Fibroblast of lung (primary cell): Measurements from ENCODE around the gene ABHD13. TPM values are rescaled to one million over a fixed set of nuclear protein-coding genes. Genes with fewer than 3 reads are reported as not detected.
"Not testable (repeated sequence)": the region's sequence is repeated elsewhere in the genome, so short reads cannot be mapped to it uniquely, and the experiment has no call there.

ENCODE experiments used
- DNase-seq, 2 donors: peaks; one replicate each; pipeline versions ENCODE4 v3.0.0 to v3.0.0-alpha.2; 2010; ENCODE audit warnings: low read depth in 2 of 2
- H2AFZ ChIP-seq: 2 replicates; pipeline ENCODE4 v1.5.1; 2012; ENCODE audit warnings: low read length, control low read depth, inconsistent platforms
- H3K27ac ChIP-seq: 2 replicates; pipeline ENCODE4 v1.5.1; 2011; ENCODE audit warnings: low read length, control low read depth; ENCODE audit not compliant: insufficient read depth
- H3K27me3 ChIP-seq: 2 replicates; pipeline ENCODE4 v1.5.1; 2011; ENCODE audit warnings: mild to moderate bottlenecking, low read length; ENCODE audit not compliant: control insufficient read depth, insufficient read depth
- H3K36me3 ChIP-seq: 2 replicates; pipeline ENCODE4 v1.5.1; 2011; ENCODE audit warnings: low read length; ENCODE audit not compliant: control insufficient read depth, insufficient read depth
- H3K4me1 ChIP-seq: 2 replicates; pipeline ENCODE4 v1.5.1; 2011; ENCODE audit warnings: low read length; ENCODE audit not compliant: control insufficient read depth, insufficient read depth; ENCODE audit errors: extremely low read depth
- H3K4me2 ChIP-seq: 2 replicates; pipeline ENCODE4 v1.5.1; 2011; ENCODE audit warnings: low read length, control low read depth; ENCODE audit not compliant: insufficient read depth; ENCODE audit errors: extremely low read depth
- H3K4me3 ChIP-seq, 4 experiments: fragments of 200-600 bp in 1 of 4; sonication (generic) in 1 of 4; replicated peaks in 1 of 4; 2 replicates each; pipeline ENCODE4 v1.5.1; 2011 to 2016; ENCODE audit warnings: low read length in 4 of 4, low read depth in 3 of 4, mild to moderate bottlenecking in 3 of 4, control low read depth in 2 of 4, inconsistent platforms in 1 of 4, mixed read lengths in 1 of 4; ENCODE audit not compliant: insufficient read depth in 1 of 4; ENCODE audit errors: control extremely low read depth in 1 of 4
- H3K79me2 ChIP-seq: 2 replicates; pipeline ENCODE4 v1.5.1; 2012; ENCODE audit warnings: mild to moderate bottlenecking, low read length, inconsistent platforms; ENCODE audit not compliant: control insufficient read depth, insufficient read depth
- H3K9ac ChIP-seq: 2 replicates; pipeline ENCODE4 v1.5.1; 2011; ENCODE audit warnings: mild to moderate bottlenecking, low read length, control low read depth; ENCODE audit not compliant: insufficient read depth
- H3K9me3 ChIP-seq: 2 replicates; pipeline ENCODE4 v1.5.1; 2012; ENCODE audit warnings: low read depth, low read length; ENCODE audit not compliant: control insufficient read depth, insufficient read depth
- H4K20me1 ChIP-seq: 2 replicates; pipeline ENCODE4 v1.5.1; 2011; ENCODE audit warnings: low read length; ENCODE audit not compliant: control insufficient read depth, insufficient read depth; ENCODE audit errors: extremely low read depth
- EZH2 ChIP-seq: IDR thresholded peaks from 2 replicates; pipeline ENCODE4 v1.5.1; 2012; ENCODE audit warnings: low read length, control low read depth, mild to moderate bottlenecking; ENCODE audit errors: missing control alignments
- polyA plus RNA-seq, 2 donors: library from polyadenylated mRNA; depleted of rRNA in 1 of 2; stranded (reverse) in 1 of 2; unstranded in 1 of 2; fragments of >200 nt; gene quantifications; 2 replicates each; pipeline ENCODE4 v1.2.1, GENCODE V29; 2011 to 2012; ENCODE audit warnings: missing spikeins in 1 of 2
- total RNA-seq: library from RNA; depleted of rRNA; stranded (reverse); fragments of >200 nt; gene quantifications from 2 replicates; pipeline ENCODE4 v1.2.1, GENCODE V29; 2014
- TF ChIP-seq, protein P1 (sequence below), 2 donors: IDR thresholded peaks in 1 of 2; conservative IDR thresholded peaks in 1 of 2; 1 replicate in 1 of 2; 2 replicates in 1 of 2; pipeline ENCODE4 v1.5.1; 2011 to 2012; ENCODE audit warnings: low read length in 2 of 2, control low read depth in 1 of 2, inconsistent platforms in 1 of 2, low read depth in 1 of 2, mild to moderate bottlenecking in 1 of 2

The ABHD13 gene
- total and polyA plus RNA-seq, 2 donors (not counting 1 experiment from before 2014, with no cell fraction given) = 7.1 to 9.7 TPM

DNA sequence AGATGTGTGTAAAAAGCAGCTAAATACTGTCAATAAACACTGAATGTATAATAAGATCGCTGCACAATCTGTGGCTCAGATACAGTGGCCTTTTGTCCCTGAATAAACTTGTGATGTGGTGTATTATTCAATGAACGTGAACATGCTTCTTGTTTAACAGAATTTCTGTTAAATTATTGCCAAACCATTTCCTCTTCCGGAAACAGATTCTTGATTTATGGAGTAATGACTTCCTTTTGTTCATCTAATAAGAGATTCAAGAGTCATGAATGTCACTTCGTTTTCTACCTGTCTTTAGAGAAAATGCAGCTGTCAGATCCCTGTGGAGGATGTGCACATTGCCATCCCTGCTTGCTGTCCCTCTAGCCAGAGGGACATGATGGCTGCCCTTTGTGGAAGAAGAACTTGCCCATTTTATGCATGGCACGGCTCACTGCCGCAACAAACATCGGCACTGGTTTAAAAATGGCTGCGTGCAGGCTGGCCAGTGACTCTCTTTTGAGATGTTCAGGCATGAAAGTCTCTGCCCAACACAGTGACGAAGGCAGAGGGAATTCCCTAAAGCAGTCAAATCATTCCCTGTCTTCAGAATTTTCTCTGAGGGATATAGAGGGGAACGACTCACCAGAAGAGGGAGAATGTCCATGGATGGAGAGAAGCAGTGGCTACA lies 48.3 kb downstream of the ABHD13 start:
- no peak overlapping the region for H3K4me2 ChIP-seq
- no peak overlapping the region for H2AFZ ChIP-seq
- no peak overlapping the region for H3K27ac ChIP-seq
- H3K4me1 ChIP-seq = peaks cover 2% of the 10 kb centered on the region
- H3K9ac ChIP-seq = no peak overlapping the region
- H3K9me3 ChIP-seq = no peaks in the 10 kb centered on the region
- no peaks in the 10 kb centered on the region for H3K27me3 ChIP-seq
- no peak for DNase-seq
- H4K20me1 ChIP-seq = no peaks in the 10 kb centered on the region
- no peaks in the 10 kb centered on the region for H3K36me3 ChIP-seq
- TF ChIP-seq, protein P1, sequence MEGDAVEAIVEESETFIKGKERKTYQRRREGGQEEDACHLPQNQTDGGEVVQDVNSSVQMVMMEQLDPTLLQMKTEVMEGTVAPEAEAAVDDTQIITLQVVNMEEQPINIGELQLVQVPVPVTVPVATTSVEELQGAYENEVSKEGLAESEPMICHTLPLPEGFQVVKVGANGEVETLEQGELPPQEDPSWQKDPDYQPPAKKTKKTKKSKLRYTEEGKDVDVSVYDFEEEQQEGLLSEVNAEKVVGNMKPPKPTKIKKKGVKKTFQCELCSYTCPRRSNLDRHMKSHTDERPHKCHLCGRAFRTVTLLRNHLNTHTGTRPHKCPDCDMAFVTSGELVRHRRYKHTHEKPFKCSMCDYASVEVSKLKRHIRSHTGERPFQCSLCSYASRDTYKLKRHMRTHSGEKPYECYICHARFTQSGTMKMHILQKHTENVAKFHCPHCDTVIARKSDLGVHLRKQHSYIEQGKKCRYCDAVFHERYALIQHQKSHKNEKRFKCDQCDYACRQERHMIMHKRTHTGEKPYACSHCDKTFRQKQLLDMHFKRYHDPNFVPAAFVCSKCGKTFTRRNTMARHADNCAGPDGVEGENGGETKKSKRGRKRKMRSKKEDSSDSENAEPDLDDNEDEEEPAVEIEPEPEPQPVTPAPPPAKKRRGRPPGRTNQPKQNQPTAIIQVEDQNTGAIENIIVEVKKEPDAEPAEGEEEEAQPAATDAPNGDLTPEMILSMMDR (conservative IDR thresholded peaks at IDR 0.05 in 1 of 2, IDR thresholded peaks at IDR 0.05 in 1 of 2; ENCODE audit: low read depth in 1 of 2, low read length in 2 of 2) = no peak
- no peak for TF ChIP-seq EZH2
- H3K79me2 ChIP-seq = no peaks in the 10 kb centered on the region
- H3K4me3 ChIP-seq = no peak overlapping the region

DNA sequence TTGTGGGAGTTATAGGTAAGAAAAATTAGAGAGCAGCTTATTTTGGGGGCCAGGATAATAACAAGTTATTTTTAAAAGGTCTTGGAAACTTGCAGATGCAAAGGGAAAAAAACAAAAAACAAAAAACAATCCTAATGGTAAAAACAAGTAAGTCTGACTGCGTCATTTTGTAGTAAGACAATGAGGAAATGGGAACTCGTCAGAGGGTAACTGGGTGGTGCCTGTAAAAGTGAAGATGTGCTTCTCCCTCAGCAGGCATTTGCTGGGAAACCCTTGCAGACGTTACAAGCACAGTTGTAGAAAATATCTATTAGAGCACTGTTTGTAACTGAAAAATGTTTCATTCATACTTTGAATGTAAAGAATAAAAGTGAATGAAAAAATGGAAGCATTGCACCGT lies 49.2 kb downstream of the ABHD13 start:
- TF ChIP-seq EZH2 = no peak
- TF ChIP-seq, protein P1 (conservative IDR thresholded peaks at IDR 0.05 in 1 of 2, IDR thresholded peaks at IDR 0.05 in 1 of 2; ENCODE audit: low read depth in 1 of 2, low read length in 2 of 2) = no peak
- no peak for DNase-seq
- H3K9me3 ChIP-seq = no peaks in the 10 kb centered on the region
- H3K4me2 ChIP-seq = no peak overlapping the region
- H4K20me1 ChIP-seq = no peaks in the 10 kb centered on the region
- H3K36me3 ChIP-seq = no peaks in the 10 kb centered on the region
- no peaks in the 10 kb centered on the region for H3K79me2 ChIP-seq
- peaks cover 2% of the 10 kb centered on the region for H3K4me1 ChIP-seq
- H3K9ac ChIP-seq = no peak overlapping the region
- no peaks in the 10 kb centered on the region for H3K27me3 ChIP-seq
- no peak overlapping the region for H3K27ac ChIP-seq
- no peak overlapping the region for H3K4me3 ChIP-seq
- H2AFZ ChIP-seq = no peak overlapping the region

DNA sequence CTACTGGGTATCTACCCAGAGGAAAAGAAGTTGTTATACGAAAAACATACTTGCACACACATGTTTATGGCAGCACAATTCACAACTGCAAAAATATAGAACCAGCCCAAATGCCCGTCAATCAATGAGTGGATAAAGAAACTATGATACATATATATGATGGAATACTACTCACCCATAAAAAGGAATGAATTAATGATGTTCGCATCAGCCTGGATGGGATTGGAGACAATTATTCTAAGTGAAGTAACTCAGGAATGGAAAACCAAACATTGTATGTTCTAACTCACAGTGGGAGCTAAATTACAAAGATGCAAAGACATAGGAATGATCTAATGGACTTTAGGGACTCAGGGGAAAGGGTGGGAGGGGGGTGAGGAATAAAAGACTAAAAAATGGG lies 49.7 kb downstream of the ABHD13 start:
- H3K27me3 ChIP-seq, H2AFZ ChIP-seq, H3K27ac ChIP-seq, DNase-seq, H3K4me3 ChIP-seq, H3K4me1 ChIP-seq, H3K9ac ChIP-seq, H3K79me2 ChIP-seq, H3K9me3 ChIP-seq, H4K20me1 ChIP-seq, H3K36me3 ChIP-seq, H3K4me2 ChIP-seq: not testable (repeated sequence)
